GM18502 (cell line): ENCODE data around the gene TEAD4.

ENCODE experiments used
- ATAC-seq: cut with Tn5 transposase; IDR thresholded peaks from one replicate; pipeline ENCODE4 v1.9.1; 2021; ENCODE audit warnings: mild to moderate bottlenecking; ENCODE audit not compliant: unreplicated experiment, poor library complexity

TEAD4 gene

GRCh38 chr12:2999265-2999841, 40.2 kb downstream of the TEAD4 start:
- ATAC-seq = no peak

- no peak for ATAC-seq
These were observed 41.5 kb downstream of the TEAD4 start for GRCh38 chr12:3000548-3001275.

- ATAC-seq = no peak
These were observed 43.4 kb downstream of the TEAD4 start for GRCh38 chr12:3002646-3003045.

GRCh38 chr12:3003357-3003992, 44.3 kb downstream of the TEAD4 start:
- ATAC-seq = no peak

GRCh38 chr12:3004655-3005565, 45.7 kb downstream of the TEAD4 start:
- ATAC-seq = no peak

GRCh38 chr12:3005736-3006135, 46.5 kb downstream of the TEAD4 start:
- ATAC-seq = no peak

GRCh38 chr12:3009780-3010179, 50.6 kb downstream of the TEAD4 start:
- no peak for ATAC-seq

GRCh38 chr12:3010214-3010930, 51.2 kb downstream of the TEAD4 start:
- ATAC-seq = no peak

- ATAC-seq = no peak
These were observed 53.6 kb downstream of the TEAD4 start for GRCh38 chr12:3012786-3013185.

- no peak for ATAC-seq
These were observed 55.4 kb downstream of the TEAD4 start for GRCh38 chr12:3014641-3015040.

GRCh38 chr12:3015356-3015755, 56.2 kb downstream of the TEAD4 start:
- no peak for ATAC-seq

GRCh38 chr12:3016191-3016590, 57.0 kb downstream of the TEAD4 start:
- no peak for ATAC-seq

GRCh38 chr12:3017281-3017680, 58.1 kb downstream of the TEAD4 start:
- no peak for ATAC-seq

- ATAC-seq = no peak
These were observed 59.2 kb downstream of the TEAD4 start for GRCh38 chr12:3018284-3019004.

GRCh38 chr12:3019005-3019680, 59.9 kb downstream of the TEAD4 start:
- no peak for ATAC-seq

- no peak for ATAC-seq
These were observed 61.2 kb downstream of the TEAD4 start for GRCh38 chr12:3020399-3020798.

GRCh38 chr12:3020850-3021435, 61.7 kb downstream of the TEAD4 start:
- ATAC-seq = no peak

- ATAC-seq = no peak
These were observed 63.2 kb downstream of the TEAD4 start for GRCh38 chr12:3022411-3022810.

GRCh38 chr12:3022961-3023360, 63.8 kb downstream of the TEAD4 start:
- no peak for ATAC-seq
